ENCODE results near the gene OPCML.

OPCML gene

DNA sequence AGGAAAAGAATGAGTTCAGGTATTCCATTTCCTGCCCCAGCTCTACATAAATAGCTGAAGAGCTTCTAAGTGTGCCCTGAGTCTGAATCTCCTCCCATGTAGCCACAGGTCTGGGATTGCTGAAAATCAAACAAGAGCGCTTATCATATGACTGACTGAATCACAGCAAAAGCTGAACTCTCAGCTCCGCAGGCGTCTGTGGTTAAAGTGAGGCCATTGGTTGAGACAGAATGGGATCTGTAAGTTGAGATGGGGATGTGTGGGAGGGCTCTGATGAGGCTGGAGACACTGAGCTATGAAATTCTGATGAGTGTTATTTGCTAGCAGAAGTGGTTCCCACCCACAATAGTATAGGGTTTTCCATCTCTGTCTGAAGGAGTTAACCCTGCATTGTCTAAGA, 637.0 kb downstream of the OPCML start:
- in situ Hi-C loops (cut with HindIII; ENCODE audit: low pct_unique_long_range_greater_than_20kb, low sequenced_read_pairs), result no loop called here
- no peak for DNase-seq (ENCODE audit: low read depth in 1 of 2, low spot score in 1 of 2)
- no peak for TF ChIP-seq JUND (IDR thresholded peaks at IDR 0.05; ENCODE audit: low read depth)

DNA sequence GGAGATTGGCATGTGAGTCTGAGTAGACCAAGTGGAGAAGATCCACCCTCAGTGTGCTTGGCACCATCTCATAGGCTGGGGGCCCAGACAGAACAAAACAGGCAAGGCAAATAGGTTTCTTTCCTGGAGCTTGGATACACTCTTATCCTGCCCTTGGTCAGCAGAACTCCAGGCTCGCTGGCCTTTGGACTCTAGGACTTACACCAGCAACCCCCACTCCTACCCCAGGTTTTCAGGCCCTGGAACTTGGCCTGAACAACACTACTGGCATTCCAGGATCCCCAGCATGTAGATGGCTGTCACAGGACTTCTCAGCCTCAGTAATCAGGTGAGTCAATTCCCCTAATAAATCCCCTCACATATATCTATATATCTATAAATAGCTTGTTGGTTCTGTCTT, 637.7 kb downstream of the OPCML start:
- no peak for DNase-seq (ENCODE audit: low read depth in 1 of 2, low spot score in 1 of 2)
- in situ Hi-C loops (cut with HindIII; ENCODE audit: low pct_unique_long_range_greater_than_20kb, low sequenced_read_pairs), result no loop called here
- no peak for TF ChIP-seq JUND (IDR thresholded peaks at IDR 0.05; ENCODE audit: low read depth)

DNA sequence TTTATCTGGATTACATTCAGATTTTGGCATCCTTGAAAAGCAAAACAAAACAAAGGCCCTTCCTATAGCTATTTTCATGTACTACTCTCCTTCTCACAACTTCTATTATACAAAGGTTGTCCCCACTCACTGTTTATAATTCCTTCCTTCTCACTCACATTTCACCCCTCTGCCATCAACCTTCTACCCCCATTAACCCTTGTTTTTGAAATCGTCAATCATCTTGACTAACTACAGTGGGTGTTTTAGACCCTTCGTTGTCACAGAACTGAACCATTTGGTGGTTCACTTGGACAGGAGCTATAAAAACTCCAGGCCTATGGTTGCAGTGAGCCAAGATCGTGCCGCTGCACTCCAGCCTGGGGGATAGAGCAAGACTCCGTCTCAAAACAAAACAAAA, 639.4 kb downstream of the OPCML start:
- no peak for DNase-seq (ENCODE audit: low read depth in 1 of 2, low spot score in 1 of 2)
- in situ Hi-C loops (cut with HindIII; ENCODE audit: low pct_unique_long_range_greater_than_20kb, low sequenced_read_pairs), result no loop called here
- TF ChIP-seq JUND (IDR thresholded peaks at IDR 0.05; ENCODE audit: low read depth), result no peak

DNA sequence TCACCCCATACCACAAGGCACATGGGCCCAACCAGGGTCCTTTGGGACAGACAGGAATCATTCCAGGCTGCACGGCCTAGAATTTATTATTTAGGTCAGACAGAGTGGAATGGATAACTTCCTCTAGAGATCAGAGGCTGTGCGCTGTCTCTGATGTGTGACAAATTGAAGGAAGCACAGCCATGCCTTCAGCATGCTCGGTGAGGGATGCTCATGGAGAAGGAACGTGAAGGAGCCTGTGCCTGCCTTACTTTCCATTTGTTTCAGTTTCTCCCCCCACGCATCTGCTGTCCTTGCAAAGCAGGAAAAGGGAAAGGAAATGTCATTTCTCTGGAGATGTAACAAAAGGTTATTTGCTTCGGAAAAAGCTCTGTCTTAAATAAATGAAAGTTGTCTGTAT, 644.1 kb downstream of the OPCML start:
- no peak for TF ChIP-seq JUND (IDR thresholded peaks at IDR 0.05; ENCODE audit: low read depth)
- no peak for DNase-seq (ENCODE audit: low read depth in 1 of 2, low spot score in 1 of 2)

DNA sequence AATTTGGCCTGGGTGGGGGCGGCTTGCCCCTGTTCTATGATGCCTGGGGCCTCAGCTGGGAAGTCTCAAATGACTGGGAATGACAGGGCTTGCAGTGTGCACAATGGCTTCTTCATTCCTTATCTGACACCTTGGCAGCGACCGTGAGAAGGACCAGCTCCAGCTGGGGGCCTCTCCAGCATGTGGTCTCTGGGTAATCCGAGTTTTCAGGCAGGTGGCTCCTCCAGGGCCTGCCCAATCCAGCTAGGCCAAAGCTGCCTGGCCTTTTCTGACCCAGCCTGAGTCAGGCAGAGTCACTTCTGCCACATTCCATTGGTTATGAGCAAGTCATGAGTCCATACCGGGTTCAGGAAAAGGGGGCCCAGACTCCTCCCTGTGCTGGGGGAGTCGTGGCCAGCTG, 646.0 kb downstream of the OPCML start:
- no peak for DNase-seq (ENCODE audit: low read depth in 1 of 2, low spot score in 1 of 2)
- no peak for TF ChIP-seq JUND (IDR thresholded peaks at IDR 0.05; ENCODE audit: low read depth)
- in situ Hi-C loops (cut with HindIII; ENCODE audit: low pct_unique_long_range_greater_than_20kb, low sequenced_read_pairs), result no loop called here

More for the DNA sequence above, 644.1 kb downstream of the OPCML start:
- in situ Hi-C loops (cut with HindIII; ENCODE audit: low pct_unique_long_range_greater_than_20kb, low sequenced_read_pairs), result no loop called here

DNA sequence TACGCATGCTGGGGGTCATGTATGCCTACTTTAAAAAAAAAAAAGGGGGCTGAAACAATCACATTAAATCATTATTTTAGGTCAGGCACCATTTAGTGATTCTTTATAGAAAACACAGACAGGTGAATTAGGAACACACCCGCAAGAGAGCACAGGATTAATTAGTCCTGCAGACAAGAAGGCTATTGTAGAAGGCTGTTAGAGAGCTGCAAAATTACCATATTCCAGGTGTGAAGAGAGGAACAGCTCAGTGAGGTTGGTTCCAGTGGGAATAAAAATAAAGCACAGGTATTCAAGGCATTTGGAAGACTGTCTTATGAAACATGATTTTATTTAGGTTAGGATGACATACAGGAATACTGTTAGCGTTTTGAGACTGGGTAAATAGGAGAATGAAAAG, 649.1 kb downstream of the OPCML start:
- no peak for TF ChIP-seq JUND (IDR thresholded peaks at IDR 0.05; ENCODE audit: low read depth)
- in situ Hi-C loops (cut with HindIII; ENCODE audit: low pct_unique_long_range_greater_than_20kb, low sequenced_read_pairs), result no loop called here
- DNase-seq (ENCODE audit: low read depth in 1 of 2, low spot score in 1 of 2), result no peak

DNA sequence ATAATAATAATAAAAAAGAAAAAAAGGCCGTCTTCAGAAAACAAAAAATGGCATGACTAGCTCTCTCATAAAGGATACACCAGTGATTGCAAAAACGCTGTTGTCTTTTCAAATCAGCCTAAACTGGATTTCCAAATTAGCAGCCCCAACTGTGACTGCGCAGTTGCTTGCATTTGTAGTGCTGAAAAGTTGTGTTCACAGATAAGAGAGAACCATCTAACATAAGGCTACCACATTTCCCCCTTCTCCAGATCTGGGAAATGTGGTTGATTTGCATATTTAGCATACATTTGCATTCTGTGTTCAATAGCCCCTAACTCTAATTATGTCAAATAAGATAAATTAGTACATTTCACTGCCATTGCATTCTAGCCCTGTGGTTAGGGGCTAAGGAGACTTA, 650.7 kb downstream of the OPCML start:
- no peak for TF ChIP-seq JUND (IDR thresholded peaks at IDR 0.05; ENCODE audit: low read depth)
- DNase-seq (ENCODE audit: low read depth in 1 of 2, low spot score in 1 of 2), result no peak
- in situ Hi-C loops (cut with HindIII; ENCODE audit: low pct_unique_long_range_greater_than_20kb, low sequenced_read_pairs), result no loop called here

DNA sequence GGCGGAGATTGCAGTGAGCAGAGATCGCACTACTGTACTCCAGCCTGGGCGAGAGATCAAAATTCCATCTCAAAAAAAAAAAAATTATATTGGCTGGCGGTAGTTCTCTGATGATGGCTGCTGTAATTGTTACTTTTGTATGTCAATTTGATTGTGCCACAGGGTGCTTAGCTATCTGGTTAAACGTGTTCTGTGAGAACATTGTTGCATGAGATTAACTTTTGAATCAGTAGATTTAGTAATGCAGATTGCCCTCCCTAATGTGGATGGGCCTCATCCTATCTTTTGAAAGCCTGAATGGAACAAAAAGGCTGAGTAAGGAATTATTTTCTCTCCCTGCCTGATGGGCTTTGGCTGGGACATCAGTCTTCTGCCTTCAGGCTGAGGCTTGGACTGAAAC, 654.2 kb downstream of the OPCML start:
- TF ChIP-seq JUND (IDR thresholded peaks at IDR 0.05; ENCODE audit: low read depth), result no peak
- DNase-seq (ENCODE audit: low read depth in 1 of 2, low spot score in 1 of 2), result no peak
- in situ Hi-C loops (cut with HindIII; ENCODE audit: low pct_unique_long_range_greater_than_20kb, low sequenced_read_pairs), result no loop called here

DNA sequence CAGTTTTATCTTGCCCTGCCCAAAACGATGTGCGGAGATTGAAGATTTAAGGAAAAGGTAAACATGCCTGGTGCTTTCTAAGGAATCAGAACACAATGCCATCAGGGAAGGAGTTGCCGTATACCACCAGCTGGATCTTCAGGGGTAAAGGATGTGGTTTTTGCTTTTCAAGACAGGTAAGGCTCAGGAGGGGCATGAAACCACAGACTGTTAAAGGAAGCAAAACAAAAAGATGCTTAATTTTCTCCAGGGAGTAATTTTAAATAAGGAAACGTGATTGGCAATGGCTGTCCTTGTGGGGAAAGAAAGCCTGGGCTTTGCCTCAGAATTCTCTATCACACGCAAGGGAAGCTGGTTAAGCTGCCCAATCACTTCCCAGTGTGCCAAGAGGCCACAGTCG, 655.6 kb downstream of the OPCML start:
- DNase-seq (ENCODE audit: low read depth in 1 of 2, low spot score in 1 of 2), result no peak
- in situ Hi-C loops (cut with HindIII; ENCODE audit: low pct_unique_long_range_greater_than_20kb, low sequenced_read_pairs), result no loop called here
- no peak for TF ChIP-seq JUND (IDR thresholded peaks at IDR 0.05; ENCODE audit: low read depth)

DNA sequence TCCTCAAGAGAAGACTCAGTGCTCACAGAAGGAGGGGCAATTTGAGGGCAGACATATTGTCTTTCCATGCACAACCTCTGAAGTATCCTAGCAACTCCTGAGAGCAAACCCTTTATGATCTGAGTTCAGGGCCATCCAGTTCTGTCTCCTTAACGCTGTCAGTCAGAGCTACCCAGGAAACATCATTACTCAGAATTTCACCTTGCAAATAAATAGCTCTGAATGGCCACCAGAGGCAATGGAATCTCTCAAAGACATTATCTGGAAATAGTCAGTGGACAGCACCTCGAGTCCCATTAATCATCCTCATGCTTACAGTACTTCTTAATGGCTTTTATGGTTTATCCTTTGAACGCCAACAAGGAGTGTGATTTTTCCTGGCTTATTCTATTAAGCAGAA, 656.1 kb downstream of the OPCML start:
- DNase-seq (ENCODE audit: low read depth in 1 of 2, low spot score in 1 of 2), result no peak
- in situ Hi-C loops (cut with HindIII; ENCODE audit: low pct_unique_long_range_greater_than_20kb, low sequenced_read_pairs), result no loop called here
- no peak for TF ChIP-seq JUND (IDR thresholded peaks at IDR 0.05; ENCODE audit: low read depth)

DNA sequence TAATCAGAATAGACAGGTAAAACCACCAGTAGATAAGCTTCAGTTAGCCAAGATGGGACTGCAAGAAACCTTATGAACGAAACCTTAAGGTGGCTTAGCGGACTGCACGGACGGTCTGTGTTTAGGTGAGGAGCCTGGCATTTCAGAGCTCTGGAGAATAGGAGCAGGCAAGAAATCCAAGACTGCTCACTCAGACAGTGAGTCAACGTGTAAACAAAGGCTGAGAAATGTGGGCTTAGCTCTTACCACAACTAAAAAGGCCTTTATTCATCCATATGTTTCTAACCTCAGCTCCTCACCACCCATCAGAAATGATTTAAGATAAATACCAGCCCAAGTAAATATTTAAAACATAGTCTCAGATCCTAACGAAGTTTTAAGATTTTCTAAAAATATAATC, 657.7 kb downstream of the OPCML start:
- TF ChIP-seq JUND (IDR thresholded peaks at IDR 0.05; ENCODE audit: low read depth), result no peak
- in situ Hi-C loops (cut with HindIII; ENCODE audit: low pct_unique_long_range_greater_than_20kb, low sequenced_read_pairs), result no loop called here
- DNase-seq (ENCODE audit: low read depth in 1 of 2, low spot score in 1 of 2), result no peak

DNA sequence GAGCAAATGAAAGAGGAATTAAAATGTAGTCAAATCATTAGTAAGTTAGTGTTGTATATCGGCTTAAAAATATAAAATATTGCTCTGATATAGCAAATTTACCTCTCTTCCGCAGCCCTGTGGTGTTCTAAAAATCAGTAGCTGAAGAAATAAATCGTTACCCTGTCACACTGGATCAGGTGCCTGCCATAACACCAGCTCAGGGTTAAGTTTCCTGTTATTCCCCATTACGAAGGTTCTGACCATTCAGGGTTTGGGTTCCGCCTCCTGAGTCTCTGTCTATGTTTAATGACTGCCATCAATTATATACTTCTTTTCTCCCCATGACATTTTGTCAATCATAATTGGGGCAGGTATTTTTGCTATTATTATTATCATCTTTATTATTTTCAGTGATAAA, 658.5 kb downstream of the OPCML start:
- in situ Hi-C loops (cut with HindIII; ENCODE audit: low pct_unique_long_range_greater_than_20kb, low sequenced_read_pairs), result no loop called here
- no peak for DNase-seq (ENCODE audit: low read depth in 1 of 2, low spot score in 1 of 2)
- TF ChIP-seq JUND (IDR thresholded peaks at IDR 0.05; ENCODE audit: low read depth), result no peak

DNA sequence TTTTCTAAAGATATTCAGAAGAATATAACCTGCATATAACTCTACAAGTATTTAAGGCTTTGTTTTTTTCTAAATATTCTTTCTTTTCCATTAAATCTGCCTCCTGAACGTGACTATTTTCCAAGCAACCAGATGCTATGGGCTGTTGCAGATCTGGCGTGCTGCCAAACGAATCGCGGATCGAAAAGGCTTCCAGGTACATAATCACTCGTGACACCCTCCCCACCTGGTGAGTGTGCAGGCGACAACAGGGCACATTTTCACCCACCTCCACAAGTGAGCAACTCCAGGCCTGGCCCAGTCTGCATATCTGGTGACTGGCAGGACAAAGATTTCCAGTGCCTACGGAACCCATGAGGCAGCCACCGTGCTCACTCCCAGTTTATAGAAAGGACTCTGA, 660.1 kb downstream of the OPCML start:
- in situ Hi-C loops (cut with HindIII; ENCODE audit: low pct_unique_long_range_greater_than_20kb, low sequenced_read_pairs), result no loop called here
- no peak for TF ChIP-seq JUND (IDR thresholded peaks at IDR 0.05; ENCODE audit: low read depth)

DNA sequence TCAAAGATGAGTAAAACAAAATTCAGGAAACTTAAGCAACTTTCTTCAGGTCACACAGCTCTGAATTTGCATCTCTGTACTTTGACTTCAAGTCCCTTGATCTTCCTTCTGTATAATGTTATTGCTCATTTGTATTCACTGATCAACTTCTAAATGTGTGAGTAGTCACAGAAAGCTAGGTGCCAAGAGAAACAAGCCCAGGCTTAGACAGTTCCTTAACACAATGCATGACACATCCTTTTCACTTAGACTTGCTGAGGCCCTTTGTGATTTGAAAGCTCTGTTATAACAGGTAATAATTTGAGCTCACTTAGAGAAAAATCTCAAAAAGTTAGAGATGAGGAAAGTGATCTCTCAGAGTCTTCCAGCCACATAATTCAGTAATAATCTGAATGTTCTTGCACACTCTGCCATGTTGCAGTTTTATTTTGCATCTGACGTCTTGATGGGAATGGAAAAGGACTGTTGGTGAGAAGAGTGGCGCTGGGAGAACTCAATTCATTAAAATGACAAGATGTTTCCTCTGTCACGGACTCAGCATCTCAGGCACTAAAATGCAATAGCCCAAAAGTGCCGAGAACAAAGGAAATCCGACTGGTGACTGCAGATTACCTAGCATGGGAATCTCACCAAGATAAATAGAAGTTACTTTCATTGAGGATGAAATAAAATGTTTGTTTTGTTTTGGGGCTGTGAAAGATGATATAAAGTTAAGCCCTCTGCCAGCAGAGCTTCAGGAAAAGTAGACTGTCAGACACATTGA, 665.3 kb downstream of the OPCML start:
- TF ChIP-seq JUND (IDR thresholded peaks at IDR 0.05; ENCODE audit: low read depth), result no peak
- DNase-seq (ENCODE audit: low read depth in 1 of 2, low spot score in 1 of 2), result no peak
- in situ Hi-C loops (cut with HindIII; ENCODE audit: low pct_unique_long_range_greater_than_20kb, low sequenced_read_pairs), result no loop called here

More for the DNA sequence above, 660.1 kb downstream of the OPCML start:
- no peak for DNase-seq (ENCODE audit: low read depth in 1 of 2, low spot score in 1 of 2)
